GM21825 (cell line): ENCODE data around the gene C1orf87.

Source experiments
- ATAC-seq: cut with Tn5 transposase; IDR thresholded peaks from one replicate; pipeline ENCODE4 v1.9.1; 2021; ENCODE audit warnings: mild to moderate bottlenecking, moderate library complexity; ENCODE audit not compliant: unreplicated experiment

The C1orf87 gene

GRCh38 chr1:60063561-60063960, 10.0 kb downstream of the C1orf87 start:
- no peak for ATAC-seq

DNA sequence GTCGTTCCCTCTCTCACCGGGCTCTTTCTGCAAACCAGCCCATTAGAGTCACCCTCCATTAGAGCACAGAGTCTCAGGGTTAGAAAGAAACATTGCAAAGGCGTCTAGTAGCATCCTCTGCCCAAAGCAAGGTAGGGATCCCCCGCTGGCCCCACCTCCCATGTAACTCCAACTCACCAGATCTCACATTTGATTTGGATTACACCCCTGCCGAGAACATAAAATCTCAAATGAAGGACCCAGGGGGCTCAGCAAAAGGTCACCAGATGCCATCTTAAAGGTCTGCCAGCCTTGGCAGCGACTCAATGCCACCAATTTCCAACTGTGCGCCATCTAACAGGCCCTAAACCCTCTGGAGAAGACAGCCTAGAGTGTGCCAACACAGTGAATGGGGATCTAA, 14.1 kb downstream of the C1orf87 start:
- no peak for ATAC-seq

- ATAC-seq: no peak
These were observed 18.2 kb downstream of the C1orf87 start for GRCh38 chr1:60055336-60055735.

- no peak for ATAC-seq
These were observed 19.2 kb downstream of the C1orf87 start for GRCh38 chr1:60054374-60054773.

DNA sequence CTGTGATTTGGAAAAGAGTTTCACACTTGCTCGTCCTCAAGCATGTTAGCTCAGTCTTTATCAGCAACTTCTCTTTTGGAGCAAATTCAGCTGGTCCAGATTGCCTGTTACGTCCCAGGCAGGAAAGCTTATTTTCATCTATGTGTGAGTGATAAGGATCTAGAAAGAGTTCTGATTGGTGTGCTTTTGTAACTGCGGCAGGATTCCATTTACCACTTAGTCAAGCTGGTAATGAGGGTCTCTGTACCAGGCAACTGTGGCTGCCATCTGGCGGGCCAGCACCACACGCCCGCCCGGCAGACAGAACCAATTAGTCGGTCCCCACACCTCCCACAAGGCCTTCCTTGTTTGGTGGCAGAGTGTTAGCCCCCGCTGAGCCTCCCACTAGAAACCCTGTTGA, 21.0 kb downstream of the C1orf87 start:
- ATAC-seq: no peak

DNA sequence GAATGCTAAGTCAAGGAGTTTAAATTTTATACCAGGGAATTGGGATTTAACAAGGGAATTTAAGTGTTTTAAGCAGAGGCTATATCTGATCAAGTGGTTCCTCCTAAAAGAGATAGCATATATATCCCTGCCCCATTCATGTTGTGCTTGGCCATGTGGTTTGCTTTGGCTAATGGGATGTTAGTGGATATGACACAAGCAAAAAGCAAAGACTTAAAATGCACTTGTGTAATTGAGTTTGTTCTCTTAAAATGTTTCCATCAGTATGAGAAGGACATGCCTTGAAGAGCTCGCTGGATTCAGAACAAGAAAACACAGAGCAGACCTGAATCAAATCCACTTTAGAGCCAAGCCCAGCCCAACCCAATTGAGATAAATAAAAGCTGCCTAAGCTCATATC, 22.4 kb downstream of the C1orf87 start:
- no peak for ATAC-seq

- ATAC-seq: no peak
These were observed 24.4 kb downstream of the C1orf87 start for GRCh38 chr1:60049188-60049587.

DNA sequence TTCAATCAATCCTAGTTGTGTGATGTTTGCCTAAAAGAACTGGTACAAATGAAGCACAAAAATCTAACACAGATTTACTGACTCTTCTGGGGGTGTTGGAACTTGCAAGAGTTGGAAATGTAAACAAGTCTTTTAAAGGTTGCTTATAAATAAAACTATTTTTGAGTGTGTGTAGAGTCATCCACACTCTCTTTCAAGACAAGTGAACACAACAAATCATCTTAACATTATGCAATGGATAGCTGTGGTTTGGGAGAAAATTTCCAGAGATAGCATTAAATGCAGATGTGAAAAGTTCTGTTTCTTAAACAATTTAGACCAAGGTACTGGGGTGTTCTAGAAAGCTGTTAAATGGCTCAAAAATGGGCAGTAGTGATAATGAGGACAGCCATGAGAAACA, 28.7 kb downstream of the C1orf87 start:
- no peak for ATAC-seq

GRCh38 chr1:60041783-60042182, 31.8 kb downstream of the C1orf87 start:
- ATAC-seq: no peak

DNA sequence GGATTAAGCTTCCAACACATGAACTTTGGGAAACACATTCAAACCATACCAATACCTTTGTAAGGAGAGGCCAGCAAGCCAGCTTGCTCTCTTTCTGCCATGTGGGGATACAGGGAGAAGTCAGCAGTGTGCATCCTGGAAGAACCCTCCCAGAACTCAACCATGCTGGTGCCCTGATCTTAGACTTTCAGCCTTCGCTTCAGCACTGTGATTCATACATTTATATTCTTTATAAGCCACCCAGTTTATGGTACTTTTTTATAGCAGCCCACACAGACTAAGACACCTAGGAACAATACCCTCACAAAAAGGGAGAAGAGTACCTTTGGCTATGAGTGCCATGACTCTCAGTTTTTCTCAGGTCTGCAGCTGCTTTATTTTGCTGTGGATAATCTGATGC, 35.9 kb downstream of the C1orf87 start:
- ATAC-seq: no peak

DNA sequence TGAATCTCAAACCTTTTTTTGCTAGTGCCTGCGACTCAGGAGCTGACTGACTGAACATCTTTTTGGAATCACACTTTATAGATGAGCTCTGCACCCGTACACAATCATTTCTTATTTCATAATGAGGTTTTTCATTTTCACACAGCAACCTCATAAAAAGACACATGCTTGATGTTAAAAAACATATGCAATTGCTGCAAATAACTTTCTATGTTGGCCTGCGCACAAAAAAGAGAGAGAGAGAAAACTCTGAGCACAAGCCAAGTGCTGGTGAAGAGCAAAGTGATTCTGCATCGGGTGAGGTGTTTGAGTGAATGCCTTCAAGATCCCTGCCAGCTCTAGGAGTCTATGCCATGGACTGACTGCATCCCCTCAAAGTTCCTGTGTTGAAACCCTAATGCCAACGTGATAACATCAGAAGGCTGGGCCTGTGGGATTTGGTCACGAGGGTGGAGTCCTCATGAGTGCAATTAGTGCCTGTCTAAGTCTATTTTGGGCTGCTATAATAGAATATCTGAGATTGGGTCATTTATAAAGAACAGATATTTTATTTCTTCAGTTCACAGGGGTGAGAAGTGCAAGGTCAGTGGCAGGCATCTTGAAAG, 36.6 kb downstream of the C1orf87 start:
- no peak for ATAC-seq

- ATAC-seq: no peak
These were observed 37.6 kb downstream of the C1orf87 start for GRCh38 chr1:60035921-60036320.

- ATAC-seq: no peak
These were observed 38.6 kb downstream of the C1orf87 start for GRCh38 chr1:60034999-60035398.

DNA sequence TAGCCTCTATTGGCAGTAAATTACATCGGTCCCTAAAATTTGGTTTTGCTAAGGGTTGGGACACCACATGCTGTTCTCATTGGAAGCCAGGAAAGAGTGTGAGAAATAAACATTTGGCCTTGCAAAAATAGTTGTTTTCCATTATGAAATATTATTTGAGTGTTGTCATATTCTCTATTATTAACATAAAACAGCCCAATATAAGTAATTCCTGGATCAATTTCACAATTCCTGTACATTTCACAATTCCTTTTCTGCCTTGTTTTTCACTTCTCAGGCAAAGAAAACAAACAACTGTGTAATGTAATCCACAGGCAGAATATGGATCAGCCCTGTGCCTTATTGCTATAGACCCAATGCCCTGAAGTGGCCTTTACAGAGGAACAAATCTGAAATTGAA, 40.5 kb downstream of the C1orf87 start:
- no peak for ATAC-seq

GRCh38 chr1:60031146-60031545, 42.4 kb downstream of the C1orf87 start:
- no peak for ATAC-seq

DNA sequence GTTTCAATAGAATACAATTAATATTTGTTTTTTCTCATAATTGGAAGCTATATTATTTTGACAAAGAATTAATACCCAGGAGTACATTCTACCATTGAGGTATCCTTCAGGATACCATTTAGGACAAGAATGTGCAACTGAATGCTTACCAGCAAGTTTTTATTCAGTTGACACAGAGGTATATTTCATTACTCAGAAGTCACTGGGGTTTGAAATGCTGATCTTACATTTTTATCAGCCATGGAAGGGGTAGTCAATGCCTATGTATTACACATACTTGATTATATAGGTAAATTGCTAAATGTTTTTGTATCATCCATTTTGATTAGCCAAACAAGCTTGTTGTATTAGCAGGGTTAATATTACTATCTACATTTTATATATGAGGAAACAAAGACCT, 48.0 kb downstream of the C1orf87 start:
- no peak for ATAC-seq

GRCh38 chr1:60017508-60018205, 55.9 kb downstream of the C1orf87 start:
- ATAC-seq: no peak

DNA sequence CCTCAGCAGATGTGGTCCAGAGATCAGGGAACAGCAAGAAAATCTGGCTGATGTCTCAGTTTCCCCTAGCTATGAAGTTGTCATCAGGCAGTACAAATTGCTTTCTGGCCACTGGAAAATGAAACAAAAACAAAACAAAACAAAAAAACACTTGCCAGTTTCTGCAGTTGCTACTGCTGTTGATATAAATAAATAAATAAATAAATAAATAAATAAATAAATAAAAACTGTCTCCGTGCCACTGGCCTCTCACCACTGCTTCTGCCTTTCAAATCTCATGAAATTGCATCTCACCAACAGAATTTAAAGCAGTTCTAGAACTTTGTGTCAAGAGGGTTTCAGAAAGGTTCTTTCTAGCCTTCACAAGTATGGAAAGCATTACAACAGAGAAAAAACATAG, 62.9 kb downstream of the C1orf87 start:
- ATAC-seq: no peak

GRCh38 chr1:60008500-60008899, 65.1 kb downstream of the C1orf87 start:
- ATAC-seq: no peak

DNA sequence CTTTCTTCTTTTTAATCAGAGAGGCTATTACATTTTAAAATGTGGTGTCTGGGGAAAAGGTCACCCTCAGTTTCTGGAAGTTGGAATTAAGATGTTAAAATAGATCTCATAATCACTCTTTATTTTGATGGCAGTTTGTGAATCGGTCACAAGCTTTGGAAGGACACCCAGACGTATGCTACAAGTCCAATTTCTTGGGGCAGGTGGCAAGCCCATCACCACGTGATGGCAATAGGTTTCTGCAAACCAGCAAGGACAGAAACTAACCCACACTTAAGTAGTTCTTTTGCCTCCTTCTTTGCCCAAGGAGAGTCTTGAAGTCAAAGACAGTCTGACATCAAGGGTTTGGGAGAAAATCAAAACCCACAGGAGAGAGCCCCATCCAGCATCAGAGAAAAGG, 72.9 kb downstream of the C1orf87 start:
- no peak for ATAC-seq

GRCh38 chr1:59999746-60000145, 73.8 kb downstream of the C1orf87 start:
- no peak for ATAC-seq

DNA sequence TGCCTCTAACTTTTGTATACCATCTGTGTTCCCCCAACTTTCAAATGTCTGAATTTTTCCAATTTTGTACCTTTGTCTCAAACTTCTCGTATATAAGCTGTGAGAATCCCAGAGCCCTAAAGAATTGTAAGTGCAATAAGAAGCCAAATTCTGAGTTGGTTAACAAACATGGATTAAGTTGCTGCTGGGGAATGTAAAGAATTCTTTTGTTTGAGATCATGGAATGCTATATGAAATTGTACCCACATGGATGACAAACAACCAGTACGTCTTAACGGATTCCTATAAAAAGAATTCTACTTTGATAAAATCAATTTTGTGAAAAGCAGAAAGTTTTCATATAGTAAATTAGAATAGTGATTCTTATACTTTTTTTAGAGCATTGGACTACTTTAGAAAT, 74.6 kb downstream of the C1orf87 start:
- ATAC-seq: no peak
